Neuron (in vitro differentiated cells): Measurements from ENCODE around the gene MTCH1.
"Not testable (repeated sequence)": the region's sequence is repeated elsewhere in the genome, so short reads cannot be mapped to it uniquely, and the experiment has no call there.

Experiments
- H2AFZ ChIP-seq: one replicate; pipeline ENCODE4 v1.6.1; 2013; ENCODE audit warnings: low read depth, mild to moderate bottlenecking, inconsistent platforms, low read length, moderate library complexity
- H3K27me3 ChIP-seq: one replicate; pipeline ENCODE4 v1.6.1; 2013; ENCODE audit warnings: low read length; ENCODE audit not compliant: insufficient read depth
- H3K36me3 ChIP-seq: one replicate; pipeline ENCODE4 v1.6.1; 2013; ENCODE audit warnings: low read length; ENCODE audit not compliant: insufficient read depth
- H3K4me1 ChIP-seq: one replicate; pipeline ENCODE4 v1.6.1; 2013; ENCODE audit warnings: low read length; ENCODE audit not compliant: insufficient read depth
- H3K4me3 ChIP-seq: 2 replicates; pipeline ENCODE4 v1.5.1; 2013; ENCODE audit warnings: mild to moderate bottlenecking, low read length, moderate library complexity
- H3K9me3 ChIP-seq: one replicate; pipeline ENCODE4 v1.6.1; 2013; ENCODE audit warnings: low read length

The MTCH1 gene

DNA sequence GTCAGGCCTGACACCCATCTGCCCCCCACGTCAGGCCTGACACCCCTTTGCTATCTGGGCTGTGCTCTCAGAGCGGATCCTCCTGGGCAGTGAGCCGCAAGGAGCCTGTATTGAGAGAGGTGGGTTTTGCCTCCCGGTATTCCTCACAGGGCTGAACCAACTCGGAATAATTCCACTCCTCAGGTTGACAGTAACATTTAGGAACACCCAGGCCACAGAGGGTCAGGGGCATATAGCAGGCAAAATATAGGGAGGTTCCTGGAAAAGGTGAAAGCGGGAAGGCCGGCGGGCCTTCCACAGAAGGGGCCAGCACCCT is 12.7 kb upstream of the MTCH1 start:
- no peaks in the 10 kb centered on the region for H3K36me3 ChIP-seq
- H3K27me3 ChIP-seq: no peaks in the 10 kb centered on the region
- H2AFZ ChIP-seq: peak overlapping the region; percentile 37
- H3K9me3 ChIP-seq: peaks cover 4% of the 10 kb centered on the region
- H3K4me3 ChIP-seq: no peak overlapping the region
- peaks cover 23% of the 10 kb centered on the region for H3K4me1 ChIP-seq

DNA sequence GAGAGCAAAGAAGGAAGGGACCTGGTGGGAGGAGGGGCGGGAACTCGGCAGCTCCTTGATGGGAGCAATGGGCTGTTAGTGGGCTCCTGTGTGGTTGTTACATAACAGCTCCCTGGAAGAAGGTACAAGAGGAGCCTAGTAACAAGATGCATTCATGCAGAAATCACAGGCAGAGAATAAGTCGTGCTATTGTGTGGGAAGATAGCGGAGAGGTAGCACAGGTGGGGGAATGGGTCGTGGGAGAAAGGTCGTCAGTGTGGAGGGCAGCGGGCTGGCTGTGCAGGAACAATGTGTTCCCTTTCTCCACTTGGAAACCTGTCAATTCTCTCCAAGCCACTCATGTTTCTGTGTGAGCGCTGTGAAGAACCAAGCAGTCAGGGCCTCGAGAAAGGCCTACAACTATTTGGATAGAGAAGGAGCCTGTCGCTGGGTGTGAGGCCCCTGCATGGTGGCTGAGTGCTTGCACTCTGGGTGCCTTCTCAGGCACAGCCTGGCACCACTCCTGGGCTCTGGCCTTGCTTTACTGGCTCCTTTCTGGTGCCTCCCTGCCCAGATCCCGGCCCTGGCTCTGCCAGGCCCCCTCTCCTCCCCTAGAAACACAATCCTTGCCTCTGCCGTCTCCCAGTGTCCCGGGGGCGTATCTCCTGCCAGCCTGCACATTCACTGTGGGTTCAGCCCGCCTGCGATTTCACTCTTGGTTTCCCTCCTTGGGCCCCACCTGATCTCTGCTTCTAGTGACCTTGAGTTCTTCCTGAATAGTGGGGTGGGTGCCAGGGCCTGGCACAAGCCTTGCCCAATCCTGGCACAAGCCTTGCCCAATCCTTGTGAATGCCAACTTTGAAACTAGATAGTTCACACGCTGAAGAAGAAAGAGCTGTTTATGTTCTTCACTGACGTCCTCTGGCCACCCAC is 12.1 kb upstream of the MTCH1 start:
- H3K36me3 ChIP-seq: no peaks in the 10 kb centered on the region
- peaks cover 23% of the 10 kb centered on the region for H3K4me1 ChIP-seq
- no peak overlapping the region for H3K4me3 ChIP-seq
- H3K27me3 ChIP-seq: no peaks in the 10 kb centered on the region
- H2AFZ ChIP-seq: peak overlapping the region; percentile 37
- H3K9me3 ChIP-seq: peaks cover 4% of the 10 kb centered on the region

- H3K4me3 ChIP-seq, H3K9me3 ChIP-seq, H3K27me3 ChIP-seq, H2AFZ ChIP-seq, H3K36me3 ChIP-seq, H3K4me1 ChIP-seq: not testable (repeated sequence)
These were observed 4.4 kb upstream of the MTCH1 start for GRCh38 chr6:36990401-36990800.

DNA sequence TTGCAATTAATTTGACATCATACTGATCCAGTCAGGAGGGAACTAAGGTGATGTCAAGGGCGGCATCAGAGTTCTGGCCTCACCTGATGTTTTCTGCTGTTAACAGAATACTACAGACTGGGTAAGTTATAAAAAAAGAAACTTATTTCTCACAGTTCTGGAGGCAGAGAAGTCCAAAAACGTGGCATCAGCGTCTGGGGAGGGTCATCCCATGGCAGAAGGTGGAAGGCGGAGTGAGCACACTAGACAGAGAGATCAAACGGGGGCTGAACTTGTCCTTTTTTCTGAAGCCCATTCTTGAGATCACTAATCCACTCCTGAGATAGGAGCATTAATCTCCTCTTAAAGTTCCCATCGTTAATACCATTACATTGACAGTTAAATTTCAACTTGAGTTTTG is 3.3 kb upstream of the MTCH1 start:
- Histone ChIP-seq H3K9me3 (no peaks in the 10 kb centered on the region), H3K4me3 (no peak overlapping the region), H2AFZ (no peak overlapping the region), H3K4me1 (peaks cover 17% of the 10 kb centered on the region), H3K36me3 (no peaks in the 10 kb centered on the region), H3K27me3 (no peaks in the 10 kb centered on the region)

DNA sequence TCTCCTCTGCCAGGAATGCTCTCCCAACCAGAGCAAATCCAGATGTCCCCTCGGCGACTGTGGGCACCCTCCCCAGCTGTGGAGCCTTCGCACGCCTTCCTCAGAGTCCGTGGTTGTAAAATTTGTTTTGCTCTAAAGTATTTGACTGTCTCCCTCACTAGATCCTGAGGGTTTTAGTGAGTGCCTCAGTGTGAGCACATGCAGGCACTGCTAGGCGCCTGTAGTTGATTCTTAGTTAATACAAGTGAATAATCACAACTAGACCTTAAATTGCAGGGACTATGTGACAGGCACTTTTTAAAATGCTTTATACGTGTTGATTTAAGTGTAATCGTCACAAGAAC is 680 bp upstream of the MTCH1 start:
- no peaks in the 10 kb centered on the region for H3K9me3 ChIP-seq
- H3K4me3 ChIP-seq: peak overlapping the region; percentile 95
- no peaks in the 10 kb centered on the region for H3K27me3 ChIP-seq
- H2AFZ ChIP-seq: peak overlapping the region; percentile 59
- no peaks in the 10 kb centered on the region for H3K36me3 ChIP-seq
- H3K4me1 ChIP-seq: peaks cover 21% of the 10 kb centered on the region

GRCh38 chr6:36985417-36985807 is 584 bp downstream of the MTCH1 start:
- Histone ChIP-seq H3K9me3 (no peaks in the 10 kb centered on the region), H3K27me3 (no peaks in the 10 kb centered on the region), H3K36me3 (peaks cover 6% of the 10 kb centered on the region), H3K4me1 (peaks cover 21% of the 10 kb centered on the region), H3K4me3 (peak overlapping the region; percentile 95), H2AFZ (peak overlapping the region; percentile 59)

- no peak overlapping the region for H2AFZ ChIP-seq
- H3K4me1 ChIP-seq: peaks cover 21% of the 10 kb centered on the region
- H3K36me3 ChIP-seq: peaks cover 6% of the 10 kb centered on the region
- no peaks in the 10 kb centered on the region for H3K9me3 ChIP-seq
- peak overlapping the region; percentile 95 for H3K4me3 ChIP-seq
- no peaks in the 10 kb centered on the region for H3K27me3 ChIP-seq
These were observed 1.2 kb downstream of the MTCH1 start for GRCh38 chr6:36984581-36985416.

DNA sequence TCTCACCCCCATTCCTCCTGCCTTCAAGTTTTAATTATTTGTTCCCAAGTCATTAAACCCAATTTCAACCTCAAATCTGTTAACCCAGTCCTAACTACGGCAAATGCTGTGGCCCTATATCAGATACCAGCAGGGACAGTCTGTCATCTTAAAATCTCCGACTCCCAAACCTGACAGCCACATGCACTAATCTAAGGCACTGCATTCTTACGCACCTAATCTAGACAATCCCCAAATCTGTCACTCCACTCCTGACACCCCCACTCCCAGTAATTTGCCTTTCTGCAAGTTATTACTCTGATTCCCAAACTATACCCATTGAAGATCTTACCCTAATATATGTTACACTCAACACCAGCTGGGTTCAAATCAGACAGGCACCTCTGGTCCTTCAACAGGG is 2.5 kb downstream of the MTCH1 start:
- Histone ChIP-seq H3K4me1 (peaks cover 21% of the 10 kb centered on the region), H3K27me3 (no peaks in the 10 kb centered on the region), H3K4me3 (no peak overlapping the region), H3K9me3 (no peaks in the 10 kb centered on the region), H3K36me3 (peaks cover 6% of the 10 kb centered on the region), H2AFZ (no peak overlapping the region)

DNA sequence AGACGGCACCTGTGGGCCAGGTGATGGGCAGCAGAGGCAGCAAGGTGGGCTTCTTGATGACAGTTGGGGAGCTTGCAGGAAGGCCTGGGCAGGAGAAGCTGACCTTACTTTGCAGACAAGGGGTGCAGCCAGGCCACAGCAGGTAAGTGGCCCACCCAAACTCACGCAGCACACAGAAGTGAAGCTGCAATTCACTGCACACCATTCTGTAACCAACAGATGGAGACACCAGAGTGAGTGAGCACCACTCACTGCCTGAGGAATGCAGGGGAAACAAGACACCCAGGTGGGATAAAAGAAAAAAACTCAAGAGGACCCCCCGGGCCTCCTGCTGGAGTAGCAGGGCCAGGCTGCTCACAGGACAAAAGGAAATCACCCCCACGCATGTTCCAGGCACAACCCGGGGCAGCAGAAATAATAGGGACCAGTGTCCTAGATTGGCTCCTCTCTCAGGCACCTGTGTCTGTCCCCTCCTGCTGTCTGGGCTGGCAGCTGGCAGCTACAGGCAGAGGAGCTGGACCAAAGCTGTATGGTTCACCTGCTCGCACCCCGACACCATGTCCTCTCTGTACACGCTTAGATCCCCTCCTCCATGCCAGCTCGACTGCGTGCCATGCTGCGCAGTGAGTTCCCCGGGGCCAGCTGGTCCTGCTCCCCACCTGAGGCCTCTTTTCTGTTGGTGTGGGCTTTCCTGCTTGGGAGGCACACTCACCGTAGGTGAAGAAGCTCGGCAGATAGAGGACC is 4.9 kb downstream of the MTCH1 start:
- peaks cover 11% of the 10 kb centered on the region for H3K4me1 ChIP-seq

GRCh38 chr6:36980129-36980528 is 5.9 kb downstream of the MTCH1 start:
- H3K9me3 ChIP-seq: no peaks in the 10 kb centered on the region
- no peaks in the 10 kb centered on the region for H3K27me3 ChIP-seq
- no peak overlapping the region for H3K4me3 ChIP-seq
- peaks cover 11% of the 10 kb centered on the region for H3K4me1 ChIP-seq
- no peak overlapping the region for H2AFZ ChIP-seq
- peaks cover 40% of the 10 kb centered on the region for H3K36me3 ChIP-seq

More for the DNA sequence above, 4.9 kb downstream of the MTCH1 start:
- Histone ChIP-seq H3K9me3 (no peaks in the 10 kb centered on the region), H3K4me3 (no peak overlapping the region), H2AFZ (no peak overlapping the region), H3K27me3 (no peaks in the 10 kb centered on the region), H3K36me3 (peaks cover 31% of the 10 kb centered on the region)

GRCh38 chr6:36979347-36979742 is 6.7 kb downstream of the MTCH1 start:
- Histone ChIP-seq H3K4me3 (no peak overlapping the region), H2AFZ (no peak overlapping the region), H3K36me3 (peaks cover 48% of the 10 kb centered on the region), H3K9me3 (no peaks in the 10 kb centered on the region), H3K4me1 (peaks cover 5% of the 10 kb centered on the region), H3K27me3 (no peaks in the 10 kb centered on the region)

GRCh38 chr6:36978421-36979346 is 7.3 kb downstream of the MTCH1 start:
- Histone ChIP-seq H3K36me3 (peaks cover 53% of the 10 kb centered on the region), H2AFZ (no peak overlapping the region), H3K27me3 (no peaks in the 10 kb centered on the region), H3K9me3 (no peaks in the 10 kb centered on the region), H3K4me3 (no peak overlapping the region), H3K4me1 (no peaks in the 10 kb centered on the region)
